ENCODE measurements around the gene LYRM4. TPM values are rescaled to one million over a fixed set of nuclear protein-coding genes. Genes with fewer than 3 reads are reported as not detected.

LYRM4 gene
- total and polyA plus RNA-seq, 4 donors = 15.2 to 23.2 (median 19.1) TPM

DNA sequence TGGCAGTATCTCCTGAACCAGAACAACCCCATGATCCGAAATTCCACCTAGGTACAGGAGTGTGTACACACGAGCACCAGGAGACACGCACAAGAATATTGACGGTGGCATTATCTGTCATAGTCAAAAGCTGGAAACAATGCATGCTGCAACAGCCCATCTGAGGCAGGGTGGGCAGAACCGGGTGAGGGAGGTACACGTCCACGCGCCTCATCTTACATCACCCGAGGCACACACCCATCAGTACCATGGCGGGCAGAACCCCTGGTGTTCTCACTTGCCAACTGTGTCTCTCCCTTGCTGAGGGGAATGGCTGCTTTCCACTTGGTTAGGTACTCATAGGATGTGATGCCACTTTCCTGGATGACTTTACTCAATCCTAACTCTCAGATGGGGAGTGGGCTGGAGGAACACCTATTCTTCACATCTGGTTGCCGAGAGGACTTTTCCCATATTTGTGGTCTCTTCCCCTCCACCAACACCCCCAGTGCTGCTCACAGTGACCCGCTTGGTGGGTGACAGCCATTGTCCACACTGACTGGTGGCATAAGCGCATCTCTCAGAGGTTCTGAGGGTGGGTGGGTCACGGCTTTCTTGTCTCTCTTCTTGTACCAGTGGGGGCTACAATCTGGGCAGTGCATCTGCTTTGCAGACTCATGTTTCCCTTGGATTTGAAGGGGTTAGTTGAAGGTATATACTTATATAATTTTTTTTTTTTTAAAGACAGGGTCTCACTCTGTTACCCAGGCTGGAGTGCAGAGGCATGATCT, 162.1 kb downstream of the LYRM4 start:
- Histone ChIP-seq H3K4me3 (no peak overlapping the region), H3K9me3 (ENCODE audit: control insufficient read depth in 4 of 4, insufficient read depth in 3 of 4, low read length in 3 of 4) (no peaks in the 10 kb centered on the region), H3K9ac (ENCODE audit: insufficient read depth in 1 of 2, low read length in 2 of 2) (no peak overlapping the region), H3K27me3 (ENCODE audit: control insufficient read depth in 3 of 3, insufficient read depth in 3 of 3, low read length in 2 of 3) (no peaks in the 10 kb centered on the region), H3K4me1 (ENCODE audit: control insufficient read depth in 5 of 5, insufficient read depth in 5 of 5, low read length in 5 of 5) (peaks cover 0 to 6% (median 2%) of the 10 kb centered on the region in 5 donors), H3K36me3 (ENCODE audit: control insufficient read depth in 4 of 4, insufficient read depth in 4 of 4, low read length in 4 of 4) (no peaks in the 10 kb centered on the region), H3K27ac (ENCODE audit: low read depth in 1 of 2, low read length in 1 of 2) (no peak overlapping the region)
- TF ChIP-seq, protein P1, sequence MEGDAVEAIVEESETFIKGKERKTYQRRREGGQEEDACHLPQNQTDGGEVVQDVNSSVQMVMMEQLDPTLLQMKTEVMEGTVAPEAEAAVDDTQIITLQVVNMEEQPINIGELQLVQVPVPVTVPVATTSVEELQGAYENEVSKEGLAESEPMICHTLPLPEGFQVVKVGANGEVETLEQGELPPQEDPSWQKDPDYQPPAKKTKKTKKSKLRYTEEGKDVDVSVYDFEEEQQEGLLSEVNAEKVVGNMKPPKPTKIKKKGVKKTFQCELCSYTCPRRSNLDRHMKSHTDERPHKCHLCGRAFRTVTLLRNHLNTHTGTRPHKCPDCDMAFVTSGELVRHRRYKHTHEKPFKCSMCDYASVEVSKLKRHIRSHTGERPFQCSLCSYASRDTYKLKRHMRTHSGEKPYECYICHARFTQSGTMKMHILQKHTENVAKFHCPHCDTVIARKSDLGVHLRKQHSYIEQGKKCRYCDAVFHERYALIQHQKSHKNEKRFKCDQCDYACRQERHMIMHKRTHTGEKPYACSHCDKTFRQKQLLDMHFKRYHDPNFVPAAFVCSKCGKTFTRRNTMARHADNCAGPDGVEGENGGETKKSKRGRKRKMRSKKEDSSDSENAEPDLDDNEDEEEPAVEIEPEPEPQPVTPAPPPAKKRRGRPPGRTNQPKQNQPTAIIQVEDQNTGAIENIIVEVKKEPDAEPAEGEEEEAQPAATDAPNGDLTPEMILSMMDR (IDR thresholded peaks at IDR 0.05; ENCODE audit: control extremely low read depth, extremely low read depth) = no peak
- 91 to 92% methylated on average over 14 of the region's 14 CpGs for WGBS, 2 donors
- DNase-seq (no peak), ATAC-seq (ENCODE audit: insufficient read depth, low FRiP score) (no peak)

DNA sequence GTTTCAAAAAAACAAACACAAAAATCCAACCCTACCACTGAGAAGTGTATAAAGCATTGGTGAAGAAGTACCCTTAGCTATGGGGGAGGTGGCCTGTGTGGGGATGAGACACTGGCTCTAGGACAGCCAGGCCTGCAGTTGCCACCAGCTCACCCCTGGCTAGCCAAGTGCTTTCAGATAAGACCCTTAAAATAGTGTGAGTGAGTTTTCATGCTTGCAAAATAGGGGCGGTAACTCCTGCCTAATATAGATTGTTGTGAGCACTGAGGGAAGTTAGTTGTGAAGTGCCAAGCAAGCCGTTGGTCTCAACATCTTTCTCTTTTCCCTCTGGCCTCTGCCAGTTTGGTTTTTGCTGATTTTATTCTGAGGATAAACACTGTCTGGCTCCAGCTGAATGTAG, 164.3 kb downstream of the LYRM4 start:
- Histone ChIP-seq H3K4me3 (no peak overlapping the region), H3K9ac (ENCODE audit: insufficient read depth in 1 of 2, low read length in 2 of 2) (no peak overlapping the region), H3K9me3 (ENCODE audit: control insufficient read depth in 4 of 4, insufficient read depth in 3 of 4, low read length in 3 of 4) (no peaks in the 10 kb centered on the region), H3K4me1 (ENCODE audit: control insufficient read depth in 5 of 5, insufficient read depth in 5 of 5, low read length in 5 of 5) (peaks cover 0 to 6% (median 0%) of the 10 kb centered on the region in 5 donors), H3K27ac (ENCODE audit: low read depth in 1 of 2, low read length in 1 of 2) (peak overlapping the region in 1 of 2 donors; percentile 83), H3K27me3 (ENCODE audit: control insufficient read depth in 3 of 3, insufficient read depth in 3 of 3, low read length in 2 of 3) (no peaks in the 10 kb centered on the region), H3K36me3 (ENCODE audit: control insufficient read depth in 4 of 4, insufficient read depth in 4 of 4, low read length in 4 of 4) (no peaks in the 10 kb centered on the region)
- ATAC-seq (ENCODE audit: insufficient read depth, low FRiP score) (no peak), DNase-seq (peak in 1 of 3 donors; percentile 22)
- TF ChIP-seq, protein P1 (IDR thresholded peaks at IDR 0.05; ENCODE audit: control extremely low read depth, extremely low read depth) = no peak
- WGBS, 2 donors = 31 to 61% methylated on average over 2 of the region's 2 CpGs

DNA sequence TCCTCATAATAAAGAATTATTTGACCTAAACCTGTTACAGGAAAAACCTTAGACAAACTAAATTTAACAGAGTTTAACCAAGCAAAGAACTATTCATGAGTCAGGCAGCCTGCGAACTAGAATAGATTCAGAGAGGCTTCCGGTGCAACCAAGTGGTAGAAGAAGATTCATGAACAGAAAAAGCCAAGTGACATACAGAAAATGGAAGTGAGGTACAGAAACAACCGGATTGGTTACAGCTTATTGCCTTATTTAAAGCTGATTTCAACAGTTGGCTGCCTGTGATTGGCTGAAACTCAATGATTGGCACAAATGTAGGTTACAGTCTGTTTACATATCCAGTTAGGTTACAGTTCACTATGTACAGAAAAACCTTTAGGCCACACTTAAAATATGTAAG, 165.5 kb downstream of the LYRM4 start:
- TF ChIP-seq, protein P1 (IDR thresholded peaks at IDR 0.05; ENCODE audit: control extremely low read depth, extremely low read depth) = no peak
- WGBS, 2 donors = 74 to 75% methylated on average over 3 of the region's 3 CpGs
- ATAC-seq (ENCODE audit: insufficient read depth, low FRiP score) = no peak
- Histone ChIP-seq H3K4me1 (ENCODE audit: control insufficient read depth in 5 of 5, insufficient read depth in 5 of 5, low read length in 5 of 5) (peaks cover 0 to 6% (median 3%) of the 10 kb centered on the region in 5 donors), H3K27me3 (ENCODE audit: control insufficient read depth in 3 of 3, insufficient read depth in 3 of 3, low read length in 2 of 3) (no peaks in the 10 kb centered on the region), H3K36me3 (ENCODE audit: control insufficient read depth in 4 of 4, insufficient read depth in 4 of 4, low read length in 4 of 4) (no peaks in the 10 kb centered on the region), H3K27ac (ENCODE audit: low read depth in 1 of 2, low read length in 1 of 2) (no peak overlapping the region), H3K9me3 (ENCODE audit: control insufficient read depth in 4 of 4, insufficient read depth in 3 of 4, low read length in 3 of 4) (peaks cover 0 to 1% (median 0%) of the 10 kb centered on the region in 4 donors), H3K9ac (ENCODE audit: insufficient read depth in 1 of 2, low read length in 2 of 2) (no peak overlapping the region), H3K4me3 (no peak overlapping the region)
- no peak for DNase-seq

Measured in lung (tissue), 12 donors.